Glomerular visceral epithelial cell (primary cell): ENCODE results near the gene FRY.

ENCODE experiments used
- DNase-seq: peaks from one replicate; pipeline ENCODE4 v3.0.0-alpha.2; 2016; ENCODE audit errors: extremely low spot score

FRY gene

GRCh38 chr13:32174366-32174765 lies 142.8 kb downstream of the FRY start:
- DNase-seq = no peak

- DNase-seq = no peak
Observed at GRCh38 chr13:32175307-32175706, 143.7 kb downstream of the FRY start.

- DNase-seq = no peak
Observed at GRCh38 chr13:32175943-32176342, 144.4 kb downstream of the FRY start.

DNA sequence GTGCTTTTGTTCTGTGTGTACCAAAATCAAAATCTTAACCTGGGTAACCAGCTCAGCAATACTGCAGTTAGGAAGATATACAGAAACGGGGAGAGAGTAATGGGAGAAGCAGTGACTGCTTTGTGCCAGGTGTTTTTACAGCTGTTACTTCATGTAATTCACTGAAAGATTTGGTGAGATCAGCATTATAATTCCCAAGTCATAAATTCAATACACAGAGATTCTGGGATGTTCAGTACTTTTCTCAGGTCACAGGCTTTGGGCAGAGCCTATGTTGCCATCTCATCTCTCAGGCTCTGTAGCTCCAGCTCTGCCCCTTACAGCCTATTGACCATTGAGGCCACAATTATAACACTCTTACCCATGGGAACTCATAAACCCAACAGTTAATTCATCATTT lies 145.1 kb downstream of the FRY start:
- DNase-seq = no peak

GRCh38 chr13:32178763-32179162 lies 147.2 kb downstream of the FRY start:
- DNase-seq = no peak

DNA sequence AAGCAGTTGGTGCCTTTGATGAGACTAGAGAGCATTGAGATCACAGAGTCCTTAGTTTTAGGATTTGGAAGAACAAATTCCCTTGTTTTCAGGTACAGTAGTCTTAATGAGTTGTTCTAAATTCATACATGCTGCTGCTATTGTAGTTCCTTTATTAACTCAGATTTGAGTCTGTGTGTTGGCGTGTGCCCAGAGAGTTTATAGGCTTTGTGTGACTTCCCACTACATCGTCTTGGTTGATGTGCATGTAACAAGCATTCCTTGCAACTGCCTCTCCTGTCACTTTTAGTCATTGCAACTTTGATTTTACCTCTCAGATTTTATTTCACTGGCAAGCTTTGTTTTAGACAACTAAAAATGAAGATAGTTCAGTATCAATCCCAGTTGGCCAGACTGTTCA lies 148.1 kb downstream of the FRY start:
- DNase-seq = no peak

GRCh38 chr13:32187651-32188050 lies 156.1 kb downstream of the FRY start:
- DNase-seq = no peak

- no peak for DNase-seq
Observed at GRCh38 chr13:32191452-32191998, 160.0 kb downstream of the FRY start.

DNA sequence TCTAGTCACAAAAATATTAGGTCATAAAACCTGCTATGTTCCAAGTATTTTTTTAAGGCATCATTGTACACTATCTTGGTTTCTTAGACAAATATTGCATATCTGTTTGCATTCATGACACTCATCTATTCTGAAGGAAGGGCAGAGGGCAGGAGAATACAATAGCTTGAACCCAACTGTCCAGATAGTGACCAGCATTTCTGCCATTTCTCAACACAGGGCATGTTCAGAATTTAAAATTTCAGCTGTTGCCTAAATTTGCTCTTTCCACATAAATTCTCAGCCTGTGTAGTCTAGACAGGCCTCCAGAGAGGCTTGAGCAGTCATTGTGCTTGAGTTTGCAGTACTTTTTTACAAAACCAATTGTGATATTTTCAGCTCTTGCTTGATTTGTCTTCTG lies 164.1 kb downstream of the FRY start:
- no peak for DNase-seq

- no peak for DNase-seq
Observed at GRCh38 chr13:32199168-32199567, 167.6 kb downstream of the FRY start.

DNA sequence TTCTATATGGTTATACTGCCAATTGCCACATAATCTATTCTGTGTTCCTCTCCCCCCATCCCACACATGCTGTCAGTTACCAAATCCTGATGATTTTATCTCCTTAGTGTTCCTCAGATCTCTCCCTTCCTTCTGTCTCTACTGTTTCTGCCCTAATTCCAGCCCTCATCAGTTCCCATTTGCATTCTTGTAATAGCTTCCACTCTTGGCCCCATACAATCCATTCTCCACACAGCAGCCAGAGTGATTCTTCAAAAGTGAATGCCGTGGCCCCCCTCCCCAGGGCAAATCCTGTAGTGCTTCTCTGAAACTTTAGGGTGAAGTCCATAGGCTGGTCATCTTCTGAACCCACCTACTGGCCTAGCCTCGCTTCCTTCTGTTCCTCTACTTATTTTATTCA lies 169.2 kb downstream of the FRY start:
- no peak for DNase-seq

DNA sequence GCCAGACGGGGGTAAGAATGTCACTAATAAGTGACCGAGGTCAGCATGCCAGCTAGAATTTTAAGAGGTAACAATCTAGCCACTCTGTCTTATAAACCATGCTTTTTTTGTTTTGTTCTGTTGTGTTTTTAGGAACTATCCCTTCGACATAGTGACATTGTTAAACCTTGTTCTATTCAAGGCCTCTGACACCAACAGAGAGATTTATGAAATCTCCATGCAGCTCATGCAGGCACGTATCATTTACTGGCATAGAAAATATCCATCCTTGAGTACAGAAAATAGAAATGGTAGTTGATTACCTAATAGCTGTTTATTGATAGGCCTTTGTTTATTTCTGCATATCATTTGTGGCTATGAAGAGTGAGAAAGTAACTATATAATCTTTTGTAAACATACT lies 170.2 kb downstream of the FRY start:
- DNase-seq = no peak

- no peak for DNase-seq
Observed at GRCh38 chr13:32202268-32202667, 170.7 kb downstream of the FRY start.

DNA sequence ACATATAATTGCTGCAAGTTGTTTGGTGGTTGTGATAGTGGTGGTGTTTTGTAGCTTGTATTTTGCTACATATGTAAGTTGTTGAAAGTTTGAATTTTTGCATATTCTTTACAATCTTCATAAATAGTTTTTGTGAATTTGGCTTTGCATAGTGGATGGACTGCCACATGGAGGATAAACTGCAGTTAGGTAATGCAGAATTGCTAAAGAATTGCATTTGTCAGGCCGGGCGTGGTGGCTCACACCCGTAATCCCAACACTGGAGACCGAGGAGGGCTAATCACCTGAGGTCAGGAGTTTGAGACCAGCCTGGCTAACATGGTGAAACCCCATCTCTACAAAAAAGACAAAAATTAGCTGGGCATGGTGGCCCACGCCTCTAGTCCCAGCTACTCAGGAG lies 171.6 kb downstream of the FRY start:
- no peak for DNase-seq

DNA sequence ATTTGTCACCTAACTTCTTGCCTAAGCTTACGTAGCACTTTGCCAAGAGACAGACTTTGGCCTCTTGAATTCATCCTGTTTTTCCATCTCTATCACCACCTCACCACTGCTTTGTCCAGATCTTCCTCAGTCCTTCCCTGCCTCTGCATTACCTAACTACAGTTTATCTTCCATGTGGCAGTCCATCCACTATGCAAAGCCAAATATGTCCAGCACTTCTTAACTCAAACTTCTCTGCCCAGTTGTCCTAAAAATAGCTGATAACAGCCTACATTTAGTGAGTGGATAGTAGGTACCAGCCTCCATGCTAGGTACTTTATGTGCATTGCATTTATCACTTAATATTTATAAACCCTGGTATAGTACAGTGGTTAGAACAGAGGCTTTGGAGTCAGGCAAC lies 172.2 kb downstream of the FRY start:
- DNase-seq = no peak

GRCh38 chr13:32205431-32206096 lies 174.0 kb downstream of the FRY start:
- no peak for DNase-seq

DNA sequence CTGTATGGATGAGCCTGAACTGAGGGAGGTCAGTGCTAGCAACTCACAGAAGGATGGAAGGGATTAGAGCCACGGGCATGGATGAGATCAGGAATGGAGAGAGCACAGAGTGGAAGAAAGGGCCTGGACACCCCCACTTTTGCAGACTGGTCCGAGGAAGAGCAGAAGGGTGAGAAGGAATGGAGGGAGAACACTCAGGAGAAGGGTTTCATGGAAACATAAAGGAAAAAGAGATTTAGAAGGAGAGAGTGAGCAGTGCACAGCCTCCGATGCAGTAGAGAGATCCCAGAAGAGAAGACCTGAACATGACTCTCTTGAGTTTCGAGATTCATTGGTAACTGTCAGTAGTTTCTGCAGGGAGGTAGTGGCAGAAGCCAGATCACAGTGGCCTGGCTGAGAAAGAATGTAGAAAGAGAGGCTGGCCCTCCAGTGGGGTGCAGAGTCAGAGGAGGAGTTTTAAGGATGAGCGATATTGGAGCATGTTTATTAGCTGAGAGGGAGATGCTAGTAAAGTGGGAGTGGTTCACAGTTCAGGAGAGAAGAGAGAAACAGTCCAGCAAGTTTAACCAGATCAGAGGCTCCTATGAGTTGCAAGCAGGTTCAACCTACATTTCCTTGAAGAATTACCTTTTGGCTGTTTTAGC lies 174.6 kb downstream of the FRY start:
- no peak for DNase-seq

GRCh38 chr13:32208860-32209259 lies 177.3 kb downstream of the FRY start:
- no peak for DNase-seq

DNA sequence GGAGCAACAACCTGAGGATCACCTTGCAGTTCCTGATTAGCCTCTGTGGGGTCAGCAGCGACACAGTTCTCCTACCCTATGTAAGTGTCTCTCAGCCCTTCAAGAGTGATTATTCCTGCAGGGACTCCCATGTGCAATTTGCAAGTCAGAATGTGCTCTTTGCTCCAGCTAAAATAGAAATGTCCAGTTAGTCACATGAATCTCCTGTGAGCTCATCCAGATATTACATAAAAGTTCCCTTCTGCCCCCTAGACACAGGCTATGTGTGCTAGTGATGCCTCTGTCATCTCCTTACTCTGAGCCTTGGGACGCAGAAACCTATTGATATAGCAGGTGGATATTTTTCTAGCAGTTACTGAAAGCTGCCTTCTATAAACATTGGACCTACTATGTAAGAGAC lies 178.1 kb downstream of the FRY start:
- DNase-seq = no peak

DNA sequence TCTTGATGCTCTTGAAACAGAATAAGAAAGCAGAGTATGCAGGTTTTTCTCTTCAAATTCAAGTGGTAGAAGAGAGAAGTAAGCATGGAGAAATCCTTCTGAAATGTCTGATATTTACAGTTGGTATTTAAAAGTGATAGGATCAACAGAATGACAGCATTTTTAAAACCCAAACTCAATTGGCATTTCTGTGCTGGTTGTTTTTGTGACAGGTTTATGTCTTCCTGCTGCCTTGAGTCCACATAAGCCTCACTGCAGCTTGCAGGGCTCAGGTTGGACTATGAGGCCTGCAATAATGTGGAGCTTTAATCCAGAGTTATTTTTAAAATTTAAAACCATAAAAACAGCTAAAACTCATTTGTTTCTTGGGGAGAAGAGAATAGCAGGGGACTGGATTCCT lies 178.5 kb downstream of the FRY start:
- DNase-seq = no peak

GRCh38 chr13:32211813-32212212 lies 180.2 kb downstream of the FRY start:
- DNase-seq = no peak

GRCh38 chr13:32212421-32212820 lies 180.8 kb downstream of the FRY start:
- DNase-seq = no peak

DNA sequence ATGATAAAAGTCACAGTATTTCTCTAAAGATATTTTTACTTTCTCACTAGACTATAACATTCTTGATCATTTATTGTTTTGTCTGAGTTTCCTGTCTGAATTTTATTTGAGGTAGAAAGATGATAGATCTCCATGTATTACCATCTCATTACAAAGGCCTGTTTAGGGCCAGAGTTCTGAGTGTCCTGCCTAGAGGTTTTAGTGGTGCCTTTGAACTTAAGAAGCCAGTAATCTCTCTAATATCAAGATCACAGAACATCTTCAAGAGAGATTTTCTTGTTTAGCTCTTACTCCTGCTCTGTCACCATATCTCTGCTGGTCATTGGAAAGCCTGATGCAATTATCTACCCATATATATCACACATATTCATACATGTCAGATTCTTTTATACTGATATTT lies 182.1 kb downstream of the FRY start:
- DNase-seq = no peak

DNA sequence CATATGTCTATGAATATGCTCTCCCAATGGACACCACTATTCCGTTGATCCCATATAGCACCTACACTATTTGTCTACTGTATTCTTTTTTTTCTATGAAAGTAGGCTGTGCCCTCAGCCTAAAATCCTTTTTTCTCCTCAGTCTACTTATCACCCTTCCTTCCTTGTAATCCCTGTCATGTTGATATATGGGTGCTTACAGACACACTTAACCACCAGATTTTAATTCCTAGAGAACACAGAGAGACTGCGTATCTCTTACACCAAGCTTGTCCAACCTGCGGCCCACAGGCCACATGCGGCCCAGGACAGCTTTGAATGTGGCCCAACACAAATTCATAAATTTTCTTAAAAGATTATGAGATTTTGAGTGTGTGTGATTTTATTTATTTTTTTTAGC lies 182.5 kb downstream of the FRY start:
- no peak for DNase-seq
